ENCODE measurements around the gene PLCXD3. TPM values are rescaled to one million over a fixed set of nuclear protein-coding genes. Genes with fewer than 3 reads are reported as not detected.

The PLCXD3 gene
- total RNA-seq, 1 experiment from 2014 or later: not detected

- H3K36me3 Mint-ChIP-seq (ENCODE audit: insufficient read depth, unreplicated experiment): no peaks in the 10 kb centered on the region
- POLR2A ChIA-PET: no interaction called here
- CTCF ChIA-PET: no interaction called here
- no peak overlapping the region for H3K27ac Mint-ChIP-seq (ENCODE audit: low read depth, unreplicated experiment)
- no peak overlapping the region for H3K4me3 Mint-ChIP-seq (ENCODE audit: unreplicated experiment)
- TF ChIP-seq CTCF (IDR thresholded peaks at IDR 0.05; ENCODE audit: unreplicated experiment): no peak
- H3K4me1 Mint-ChIP-seq (ENCODE audit: insufficient read depth, unreplicated experiment): no peaks in the 10 kb centered on the region
- no peaks in the 10 kb centered on the region for H3K27me3 Mint-ChIP-seq (ENCODE audit: insufficient read depth, unreplicated experiment)
- BruUV-seq (replicated peaks): no TSS peak
- no peak for DNase-seq (ENCODE audit: unreplicated experiment)
- H3K9me3 Mint-ChIP-seq (ENCODE audit: unreplicated experiment): no peaks in the 10 kb centered on the region
- intact Hi-C loops (cut with micrococcal nuclease): no loop called here
Observed at GRCh38 chr5:41338136-41338675, 172.2 kb downstream of the PLCXD3 start.

GRCh38 chr5:41337724-41338123 is 172.7 kb downstream of the PLCXD3 start:
- no peaks in the 10 kb centered on the region for H3K27me3 Mint-ChIP-seq (ENCODE audit: insufficient read depth, unreplicated experiment)
- no peaks in the 10 kb centered on the region for H3K9me3 Mint-ChIP-seq (ENCODE audit: unreplicated experiment)
- DNase-seq (ENCODE audit: unreplicated experiment): no peak
- ChIA-PET CTCF (no interaction called here), POLR2A (no interaction called here)
- no peaks in the 10 kb centered on the region for H3K4me1 Mint-ChIP-seq (ENCODE audit: insufficient read depth, unreplicated experiment)
- no TSS peak for BruUV-seq (replicated peaks)
- no peak for TF ChIP-seq CTCF (IDR thresholded peaks at IDR 0.05; ENCODE audit: unreplicated experiment)
- no peak overlapping the region for H3K27ac Mint-ChIP-seq (ENCODE audit: low read depth, unreplicated experiment)
- H3K36me3 Mint-ChIP-seq (ENCODE audit: insufficient read depth, unreplicated experiment): no peaks in the 10 kb centered on the region
- no peak overlapping the region for H3K4me3 Mint-ChIP-seq (ENCODE audit: unreplicated experiment)
- intact Hi-C loops (cut with micrococcal nuclease): no loop called here

GRCh38 chr5:41337216-41337615 is 173.2 kb downstream of the PLCXD3 start:
- H3K4me3 Mint-ChIP-seq (ENCODE audit: unreplicated experiment): no peak overlapping the region
- intact Hi-C loops (cut with micrococcal nuclease): no loop called here
- no TSS peak for BruUV-seq (replicated peaks)
- H3K4me1 Mint-ChIP-seq (ENCODE audit: insufficient read depth, unreplicated experiment): no peaks in the 10 kb centered on the region
- no peaks in the 10 kb centered on the region for H3K36me3 Mint-ChIP-seq (ENCODE audit: insufficient read depth, unreplicated experiment)
- H3K9me3 Mint-ChIP-seq (ENCODE audit: unreplicated experiment): no peaks in the 10 kb centered on the region
- no peak for TF ChIP-seq CTCF (IDR thresholded peaks at IDR 0.05; ENCODE audit: unreplicated experiment)
- no peak for DNase-seq (ENCODE audit: unreplicated experiment)
- ChIA-PET CTCF (no interaction called here), POLR2A (no interaction called here)
- H3K27ac Mint-ChIP-seq (ENCODE audit: low read depth, unreplicated experiment): no peak overlapping the region
- no peaks in the 10 kb centered on the region for H3K27me3 Mint-ChIP-seq (ENCODE audit: insufficient read depth, unreplicated experiment)

GRCh38 chr5:41336471-41336870 is 173.9 kb downstream of the PLCXD3 start:
- Mint-ChIP-seq H3K27ac (ENCODE audit: low read depth, unreplicated experiment) (no peak overlapping the region), H3K4me1 (ENCODE audit: insufficient read depth, unreplicated experiment) (no peaks in the 10 kb centered on the region), H3K27me3 (ENCODE audit: insufficient read depth, unreplicated experiment) (no peaks in the 10 kb centered on the region), H3K4me3 (ENCODE audit: unreplicated experiment) (no peak overlapping the region), H3K9me3 (ENCODE audit: unreplicated experiment) (no peaks in the 10 kb centered on the region), H3K36me3 (ENCODE audit: insufficient read depth, unreplicated experiment) (no peaks in the 10 kb centered on the region)
- TF ChIP-seq CTCF (IDR thresholded peaks at IDR 0.05; ENCODE audit: unreplicated experiment): no peak
- ChIA-PET POLR2A (no interaction called here), CTCF (no interaction called here)
- intact Hi-C loops (cut with micrococcal nuclease): no loop called here
- no peak for DNase-seq (ENCODE audit: unreplicated experiment)
- no TSS peak for BruUV-seq (replicated peaks)

All from MCF 10A (cell line).